Measurements from ENCODE around the gene CDCP1. TPM values are rescaled to one million over a fixed set of nuclear protein-coding genes. Genes with fewer than 3 reads are reported as not detected.
"Not testable (repeated sequence)": the region's sequence is repeated elsewhere in the genome, so short reads cannot be mapped to it uniquely, and the experiment has no call there.

Gene CDCP1
- total RNA-seq, 1 donor = 0.31 TPM

- Histone ChIP-seq H3K9me3 (ENCODE audit: low read depth, low read length) (no peaks in the 10 kb centered on the region), H3K4me3 (ENCODE audit: low read length) (no peak overlapping the region), H3K4me1 (ENCODE audit: insufficient read depth, low read length) (no peaks in the 10 kb centered on the region), H3K27me3 (ENCODE audit: insufficient read depth, low read length) (no peaks in the 10 kb centered on the region)
These were observed 67.2 kb downstream of the CDCP1 start for GRCh38 chr3:45078910-45079522.

GRCh38 chr3:45078256-45078655 is 67.9 kb downstream of the CDCP1 start:
- not testable (repeated sequence) for H3K9me3 ChIP-seq (ENCODE audit: low read depth, low read length); H3K4me1 ChIP-seq (ENCODE audit: insufficient read depth, low read length); H3K4me3 ChIP-seq (ENCODE audit: low read length); H3K27me3 ChIP-seq (ENCODE audit: insufficient read depth, low read length)

DNA sequence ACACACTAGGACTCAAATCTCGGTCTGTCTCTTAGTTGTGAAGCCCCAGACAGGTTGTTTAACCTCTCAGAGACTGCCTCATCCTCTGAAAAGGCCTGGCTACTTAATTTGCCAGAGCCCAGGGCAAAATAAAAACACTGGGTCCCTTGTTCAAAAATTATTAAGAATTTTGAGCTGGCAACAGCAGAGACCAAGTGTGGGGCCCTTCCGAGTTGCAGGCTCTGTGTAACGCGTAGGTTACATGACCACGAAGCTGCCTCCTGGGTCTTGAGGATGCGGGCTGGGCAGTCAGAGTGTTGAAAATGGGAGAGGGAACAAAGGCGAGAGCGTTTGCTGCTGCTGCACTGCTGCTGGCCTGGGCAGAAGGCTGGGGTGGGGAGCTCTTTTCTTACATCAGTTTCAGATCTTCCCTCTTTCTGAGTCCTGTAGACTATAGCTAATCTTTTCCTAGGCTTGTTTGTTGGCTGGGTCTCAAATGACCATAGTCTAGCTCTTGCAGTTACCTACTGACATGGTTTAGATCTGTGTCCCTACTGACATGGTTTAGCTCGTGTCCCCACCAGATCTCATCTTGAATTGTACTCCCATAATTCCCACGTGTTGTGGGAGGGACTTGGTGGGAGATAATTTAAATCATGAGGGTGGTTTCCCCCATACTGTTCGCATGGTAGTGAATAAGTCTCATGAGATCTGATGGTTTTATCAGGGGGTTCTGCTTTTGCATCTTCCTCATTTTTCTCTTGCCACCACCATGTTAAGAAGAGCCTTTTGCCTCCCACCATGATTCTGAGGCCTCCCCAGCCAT is 70.2 kb downstream of the CDCP1 start:
- Histone ChIP-seq H3K4me1 (ENCODE audit: insufficient read depth, low read length) (no peaks in the 10 kb centered on the region), H3K4me3 (ENCODE audit: low read length) (no peak overlapping the region), H3K27me3 (ENCODE audit: insufficient read depth, low read length) (no peaks in the 10 kb centered on the region), H3K9me3 (ENCODE audit: low read depth, low read length) (no peaks in the 10 kb centered on the region)

GRCh38 chr3:45071075-45071474 is 75.1 kb downstream of the CDCP1 start:
- H3K27me3 ChIP-seq (ENCODE audit: insufficient read depth, low read length) = no peaks in the 10 kb centered on the region
- no peak overlapping the region for H3K4me3 ChIP-seq (ENCODE audit: low read length)
- peaks cover 6% of the 10 kb centered on the region for H3K4me1 ChIP-seq (ENCODE audit: insufficient read depth, low read length)
- no peaks in the 10 kb centered on the region for H3K9me3 ChIP-seq (ENCODE audit: low read depth, low read length)

GRCh38 chr3:45067941-45068340 is 78.2 kb downstream of the CDCP1 start:
- H3K27me3 ChIP-seq (ENCODE audit: insufficient read depth, low read length) = no peaks in the 10 kb centered on the region
- no peak overlapping the region for H3K4me3 ChIP-seq (ENCODE audit: low read length)
- peaks cover 34% of the 10 kb centered on the region for H3K4me1 ChIP-seq (ENCODE audit: insufficient read depth, low read length)
- H3K9me3 ChIP-seq (ENCODE audit: low read depth, low read length) = no peaks in the 10 kb centered on the region

DNA sequence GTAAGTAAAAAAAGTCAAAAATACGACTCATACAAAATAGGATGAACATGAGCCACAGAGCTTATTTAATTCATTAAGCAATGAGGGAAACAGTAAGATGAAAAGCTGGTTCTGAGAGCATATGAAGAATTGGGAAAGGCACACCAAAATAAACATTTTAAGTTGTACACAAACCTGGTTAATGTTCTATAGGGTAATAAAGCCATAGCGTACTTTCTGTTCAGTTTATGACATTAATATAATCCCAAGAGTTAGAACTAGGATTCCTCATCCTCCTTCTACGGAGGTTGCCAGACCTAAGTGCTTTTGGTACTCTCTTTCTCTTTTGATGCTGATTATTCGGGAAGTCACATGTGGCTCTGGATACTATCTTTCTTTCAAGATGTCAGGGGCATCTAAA is 78.7 kb downstream of the CDCP1 start:
- Histone ChIP-seq H3K27me3 (ENCODE audit: insufficient read depth, low read length) (no peaks in the 10 kb centered on the region), H3K9me3 (ENCODE audit: low read depth, low read length) (no peaks in the 10 kb centered on the region), H3K4me1 (ENCODE audit: insufficient read depth, low read length) (peaks cover 34% of the 10 kb centered on the region), H3K4me3 (ENCODE audit: low read length) (no peak overlapping the region)

DNA sequence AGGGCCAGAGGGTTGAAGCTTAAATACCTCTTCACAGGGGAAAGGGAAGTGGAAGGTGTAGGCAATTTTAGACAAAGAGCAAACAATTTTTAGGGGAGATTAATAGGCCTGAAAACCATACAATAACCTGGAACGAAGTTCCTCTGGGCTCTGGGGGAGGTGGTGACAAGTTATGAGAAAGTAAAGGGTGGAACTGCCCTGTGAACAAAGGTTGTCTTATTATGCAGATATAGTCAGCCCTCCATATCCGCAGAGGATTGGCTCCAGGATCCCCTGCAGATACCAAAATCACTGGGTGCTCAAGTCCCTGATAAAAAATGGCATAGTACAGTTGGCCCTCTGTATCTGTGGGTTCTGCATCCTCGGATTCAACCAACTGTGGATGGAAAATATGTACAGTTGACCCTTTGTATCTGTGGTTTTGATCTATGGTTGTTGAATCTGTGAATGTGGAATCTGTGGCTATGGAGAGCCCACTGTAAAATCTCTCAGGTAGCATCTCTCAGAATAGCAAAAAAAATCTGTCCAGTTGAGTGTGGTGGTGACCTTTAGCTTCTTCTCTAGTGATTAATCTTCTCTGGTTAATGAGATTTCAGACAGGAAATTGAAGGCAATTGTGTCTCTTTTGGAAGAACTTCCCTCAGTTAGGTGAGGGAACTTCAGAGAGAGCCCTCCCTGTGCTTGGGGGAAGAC is 79.9 kb downstream of the CDCP1 start:
- Histone ChIP-seq H3K4me3 (ENCODE audit: low read length) (no peak overlapping the region), H3K9me3 (ENCODE audit: low read depth, low read length) (no peaks in the 10 kb centered on the region), H3K4me1 (ENCODE audit: insufficient read depth, low read length) (peaks cover 41% of the 10 kb centered on the region), H3K27me3 (ENCODE audit: insufficient read depth, low read length) (no peaks in the 10 kb centered on the region)

- Histone ChIP-seq H3K4me3 (ENCODE audit: low read length) (no peak overlapping the region), H3K27me3 (ENCODE audit: insufficient read depth, low read length) (no peaks in the 10 kb centered on the region), H3K9me3 (ENCODE audit: low read depth, low read length) (no peaks in the 10 kb centered on the region), H3K4me1 (ENCODE audit: insufficient read depth, low read length) (peaks cover 41% of the 10 kb centered on the region)
These were observed 80.8 kb downstream of the CDCP1 start for GRCh38 chr3:45065373-45065720.

DNA sequence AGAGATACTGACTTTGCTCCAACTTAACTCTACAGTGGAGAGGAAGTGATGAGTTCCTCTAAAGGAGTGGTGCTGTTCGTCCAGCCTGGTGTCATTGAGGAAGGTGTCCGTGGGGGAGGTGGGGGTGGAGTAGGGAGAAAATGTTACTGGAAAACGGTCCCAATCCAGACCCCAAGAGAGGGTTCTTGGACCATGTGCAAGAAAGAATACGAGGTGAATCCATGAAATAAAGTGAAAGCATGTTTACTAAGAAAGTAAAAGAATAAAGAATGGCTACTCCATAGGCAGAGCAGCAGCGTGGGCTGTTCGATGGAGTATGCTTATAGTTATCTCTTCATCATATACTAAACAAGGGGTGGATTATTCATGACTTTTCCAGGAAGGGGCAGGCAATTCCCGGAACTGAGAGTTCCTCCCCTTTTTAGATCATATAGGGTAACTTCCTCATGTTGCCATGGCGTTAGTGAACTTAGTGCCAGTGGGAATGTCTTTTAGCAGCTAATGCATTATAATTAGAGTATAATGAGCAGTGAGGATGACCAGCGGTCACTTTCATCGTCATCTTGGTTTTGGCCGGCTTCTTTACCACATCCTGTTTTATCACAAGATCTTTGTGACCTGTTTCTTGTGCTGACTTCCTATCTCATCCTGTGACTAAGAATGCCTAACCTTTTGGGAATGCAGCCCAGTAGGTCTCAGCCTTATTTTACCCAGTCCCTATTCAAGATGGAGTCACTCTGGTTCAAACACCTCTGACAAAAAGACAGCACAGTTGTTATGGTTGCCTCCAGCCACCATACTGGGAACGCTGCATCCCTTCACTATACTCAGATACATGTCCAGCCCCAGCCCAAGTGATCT is 81.4 kb downstream of the CDCP1 start:
- peaks cover 41% of the 10 kb centered on the region for H3K4me1 ChIP-seq (ENCODE audit: insufficient read depth, low read length)
- no peak overlapping the region for H3K4me3 ChIP-seq (ENCODE audit: low read length)
- H3K9me3 ChIP-seq (ENCODE audit: low read depth, low read length) = no peaks in the 10 kb centered on the region
- no peaks in the 10 kb centered on the region for H3K27me3 ChIP-seq (ENCODE audit: insufficient read depth, low read length)

- H3K4me1 ChIP-seq (ENCODE audit: insufficient read depth, low read length) = peaks cover 52% of the 10 kb centered on the region
- H3K27me3 ChIP-seq (ENCODE audit: insufficient read depth, low read length) = no peaks in the 10 kb centered on the region
- H3K9me3 ChIP-seq (ENCODE audit: low read depth, low read length) = no peaks in the 10 kb centered on the region
- no peak overlapping the region for H3K4me3 ChIP-seq (ENCODE audit: low read length)
These were observed 83.5 kb downstream of the CDCP1 start for GRCh38 chr3:45062697-45063070.

DNA sequence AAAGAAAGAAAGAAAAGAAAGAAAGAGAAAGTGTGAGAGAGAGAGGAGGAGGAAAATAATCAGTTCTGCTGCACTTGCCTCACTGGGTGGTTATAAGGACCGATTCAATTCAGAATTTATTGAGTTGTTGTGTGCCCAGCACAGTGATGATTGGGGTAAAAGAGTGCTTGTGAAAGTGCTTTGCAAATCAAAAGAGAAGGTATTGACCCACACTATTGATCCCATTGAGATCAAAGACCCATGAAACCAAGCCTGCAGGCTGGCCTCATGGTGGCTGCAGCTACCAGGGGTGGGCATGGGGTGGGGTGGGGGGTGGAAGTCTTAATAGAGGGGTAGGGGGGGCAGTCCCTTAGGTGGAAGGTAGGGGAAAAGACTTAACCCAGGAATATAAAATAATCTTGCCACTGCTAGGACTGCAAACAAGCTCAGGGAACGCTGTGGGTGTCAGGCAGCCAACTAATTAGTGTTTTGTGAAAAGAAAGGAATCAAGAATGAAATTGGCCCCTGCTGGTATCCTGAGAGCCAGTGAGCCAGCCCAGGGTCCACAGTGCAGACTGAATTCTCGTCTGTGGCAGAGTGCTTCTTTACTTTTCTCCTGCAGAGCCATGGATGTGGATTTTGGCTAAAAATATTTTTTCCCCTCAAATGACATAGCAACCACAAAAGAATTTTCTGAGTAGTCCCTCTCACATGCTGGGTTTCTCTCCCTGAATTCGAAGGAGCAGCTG is 85.8 kb downstream of the CDCP1 start:
- H3K4me1 ChIP-seq (ENCODE audit: insufficient read depth, low read length) = peaks cover 54% of the 10 kb centered on the region

GRCh38 chr3:45059132-45059531 is 87.0 kb downstream of the CDCP1 start:
- Histone ChIP-seq H3K4me1 (ENCODE audit: insufficient read depth, low read length) (peaks cover 53% of the 10 kb centered on the region), H3K4me3 (ENCODE audit: low read length) (no peak overlapping the region), H3K9me3 (ENCODE audit: low read depth, low read length) (no peaks in the 10 kb centered on the region), H3K27me3 (ENCODE audit: insufficient read depth, low read length) (no peaks in the 10 kb centered on the region)

More for the DNA sequence above, 85.8 kb downstream of the CDCP1 start:
- no peaks in the 10 kb centered on the region for H3K9me3 ChIP-seq (ENCODE audit: low read depth, low read length)
- H3K27me3 ChIP-seq (ENCODE audit: insufficient read depth, low read length) = no peaks in the 10 kb centered on the region
- H3K4me3 ChIP-seq (ENCODE audit: low read length) = no peak overlapping the region

DNA sequence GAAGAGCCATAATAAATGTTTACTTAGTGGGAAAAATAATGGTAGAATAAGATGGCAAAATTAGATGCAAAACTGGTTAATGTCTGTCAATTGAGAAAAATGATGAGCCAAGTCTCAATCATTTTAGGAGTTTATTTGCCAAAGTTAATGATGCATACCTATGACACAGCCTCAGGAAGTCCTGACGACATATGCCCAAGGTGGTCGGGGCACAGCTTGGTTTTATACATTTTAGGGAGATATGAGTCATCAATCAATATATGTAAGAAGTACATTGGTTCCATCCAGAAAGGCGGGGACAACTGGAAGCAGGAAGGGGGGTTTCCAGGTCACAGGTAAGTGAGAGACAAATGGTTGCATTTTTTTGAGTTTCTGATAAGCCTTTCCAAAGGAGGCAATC is 88.6 kb downstream of the CDCP1 start:
- peaks cover 54% of the 10 kb centered on the region for H3K4me1 ChIP-seq (ENCODE audit: insufficient read depth, low read length)

GRCh38 chr3:45056608-45057301 is 89.4 kb downstream of the CDCP1 start:
- Histone ChIP-seq H3K27me3 (ENCODE audit: insufficient read depth, low read length) (no peaks in the 10 kb centered on the region), H3K4me3 (ENCODE audit: low read length) (no peak overlapping the region), H3K9me3 (ENCODE audit: low read depth, low read length) (no peaks in the 10 kb centered on the region), H3K4me1 (ENCODE audit: insufficient read depth, low read length) (peaks cover 49% of the 10 kb centered on the region)

More for the DNA sequence above, 88.6 kb downstream of the CDCP1 start:
- Histone ChIP-seq H3K4me3 (ENCODE audit: low read length) (no peak overlapping the region), H3K9me3 (ENCODE audit: low read depth, low read length) (no peaks in the 10 kb centered on the region), H3K27me3 (ENCODE audit: insufficient read depth, low read length) (no peaks in the 10 kb centered on the region)

All from mononuclear cell (primary cell).